ACC112 (cell line): ENCODE measurements around the gene GTPBP1.

Experiments used
- H2AFZ ChIP-seq: fragments of 200-600 bp; sonication (generic); one replicate; pipeline ENCODE4 v1.6.0; 2017; ENCODE audit warnings: antibody characterized with exemption, low read length; ENCODE audit not compliant: unreplicated experiment
- H3K27ac ChIP-seq: fragments of 200-600 bp; sonication (generic); 2 replicates; pipeline ENCODE4 v1.5.1; 2014; ENCODE audit warnings: low read depth, mild to moderate bottlenecking, antibody characterized with exemption, low read length, moderate library complexity
- H3K27me3 ChIP-seq: fragments of 200-600 bp; sonication (generic); 2 replicates; pipeline ENCODE4 v1.6.1; 2014; ENCODE audit warnings: mild to moderate bottlenecking, antibody characterized with exemption, low read length, moderate library complexity, mixed read lengths; ENCODE audit not compliant: insufficient read depth
- H3K36me3 ChIP-seq: fragments of 200-600 bp; sonication (generic); 2 replicates; pipeline ENCODE4 v1.6.1; 2016; ENCODE audit warnings: mild to moderate bottlenecking, antibody characterized with exemption, low read length, moderate library complexity, mixed read lengths; ENCODE audit not compliant: insufficient read depth
- H3K4me1 ChIP-seq: fragments of 200-600 bp; sonication (generic); one replicate; pipeline ENCODE4 v1.6.1; 2016; ENCODE audit warnings: low read length, mixed read lengths; ENCODE audit not compliant: insufficient read depth, unreplicated experiment, control insufficient read depth
- H3K4me3 ChIP-seq: fragments of 200-600 bp; sonication (generic); 2 replicates; pipeline ENCODE4 v1.5.1; 2014; ENCODE audit warnings: mild to moderate bottlenecking, low read depth, low read length
- H3K79me2 ChIP-seq: fragments of 200-600 bp; sonication (generic); one replicate; pipeline ENCODE4 v1.6.0; 2016; ENCODE audit warnings: low read length; ENCODE audit not compliant: control insufficient read depth, unreplicated experiment, insufficient read depth

Gene GTPBP1

GRCh38 chr22:38740754-38741153, 35.0 kb downstream of the GTPBP1 start:
- no peak overlapping the region for H2AFZ ChIP-seq
- H3K4me1 ChIP-seq: no peaks in the 10 kb centered on the region
- H3K36me3 ChIP-seq: no peaks in the 10 kb centered on the region
- H3K27me3 ChIP-seq: no peaks in the 10 kb centered on the region
- no peak overlapping the region for H3K4me3 ChIP-seq
- H3K27ac ChIP-seq: no peak overlapping the region
- no peaks in the 10 kb centered on the region for H3K79me2 ChIP-seq

- no peak overlapping the region for H3K27ac ChIP-seq
- no peaks in the 10 kb centered on the region for H3K36me3 ChIP-seq
- no peaks in the 10 kb centered on the region for H3K27me3 ChIP-seq
- no peaks in the 10 kb centered on the region for H3K79me2 ChIP-seq
- H3K4me3 ChIP-seq: no peak overlapping the region
- no peaks in the 10 kb centered on the region for H3K4me1 ChIP-seq
- no peak overlapping the region for H2AFZ ChIP-seq
These were observed 35.4 kb downstream of the GTPBP1 start for GRCh38 chr22:38741166-38741565.

- no peaks in the 10 kb centered on the region for H3K36me3 ChIP-seq
- no peaks in the 10 kb centered on the region for H3K4me1 ChIP-seq
- H2AFZ ChIP-seq: no peak overlapping the region
- no peak overlapping the region for H3K27ac ChIP-seq
- no peaks in the 10 kb centered on the region for H3K79me2 ChIP-seq
- H3K4me3 ChIP-seq: no peak overlapping the region
- H3K27me3 ChIP-seq: no peaks in the 10 kb centered on the region
These were observed 35.8 kb downstream of the GTPBP1 start for GRCh38 chr22:38741576-38741975.

GRCh38 chr22:38742176-38742942, 36.6 kb downstream of the GTPBP1 start:
- no peaks in the 10 kb centered on the region for H3K36me3 ChIP-seq
- H2AFZ ChIP-seq: no peak overlapping the region
- no peaks in the 10 kb centered on the region for H3K27me3 ChIP-seq
- no peaks in the 10 kb centered on the region for H3K79me2 ChIP-seq
- no peaks in the 10 kb centered on the region for H3K4me1 ChIP-seq
- H3K4me3 ChIP-seq: no peak overlapping the region
- no peak overlapping the region for H3K27ac ChIP-seq

- H3K4me3 ChIP-seq: no peak overlapping the region
- H3K36me3 ChIP-seq: no peaks in the 10 kb centered on the region
These were observed 39.2 kb downstream of the GTPBP1 start for GRCh38 chr22:38744981-38745380.

GRCh38 chr22:38745676-38746460, 40.1 kb downstream of the GTPBP1 start:
- H3K36me3 ChIP-seq: no peaks in the 10 kb centered on the region
- no peak overlapping the region for H3K4me3 ChIP-seq
- no peak overlapping the region for H3K27ac ChIP-seq
- H2AFZ ChIP-seq: no peak overlapping the region
- H3K79me2 ChIP-seq: no peaks in the 10 kb centered on the region
- no peaks in the 10 kb centered on the region for H3K4me1 ChIP-seq
- no peaks in the 10 kb centered on the region for H3K27me3 ChIP-seq

More at GRCh38 chr22:38744981-38745380, 39.2 kb downstream of the GTPBP1 start:
- Histone ChIP-seq H3K4me1 (no peaks in the 10 kb centered on the region), H3K27me3 (no peaks in the 10 kb centered on the region), H3K27ac (no peak overlapping the region), H2AFZ (no peak overlapping the region), H3K79me2 (no peaks in the 10 kb centered on the region)

- Histone ChIP-seq H3K4me1 (peaks cover 1% of the 10 kb centered on the region), H3K36me3 (no peaks in the 10 kb centered on the region), H3K4me3 (no peak overlapping the region), H3K79me2 (peaks cover 2% of the 10 kb centered on the region), H3K27me3 (no peaks in the 10 kb centered on the region), H2AFZ (no peak overlapping the region), H3K27ac (no peak overlapping the region)
These were observed 42.9 kb downstream of the GTPBP1 start for GRCh38 chr22:38748487-38749136.

GRCh38 chr22:38750104-38750503, 44.4 kb downstream of the GTPBP1 start:
- Histone ChIP-seq H3K36me3 (no peaks in the 10 kb centered on the region), H3K79me2 (peaks cover 10% of the 10 kb centered on the region)

GRCh38 chr22:38750638-38751037, 44.9 kb downstream of the GTPBP1 start:
- no peaks in the 10 kb centered on the region for H3K27me3 ChIP-seq
- peaks cover 8% of the 10 kb centered on the region for H3K4me1 ChIP-seq
- no peak overlapping the region for H2AFZ ChIP-seq
- peaks cover 10% of the 10 kb centered on the region for H3K79me2 ChIP-seq
- no peak overlapping the region for H3K27ac ChIP-seq
- no peak overlapping the region for H3K4me3 ChIP-seq
- no peaks in the 10 kb centered on the region for H3K36me3 ChIP-seq

More at GRCh38 chr22:38750104-38750503, 44.4 kb downstream of the GTPBP1 start:
- Histone ChIP-seq H3K27me3 (no peaks in the 10 kb centered on the region), H3K4me1 (peaks cover 8% of the 10 kb centered on the region), H2AFZ (no peak overlapping the region), H3K4me3 (no peak overlapping the region), H3K27ac (no peak overlapping the region)

- H3K4me1 ChIP-seq: peaks cover 8% of the 10 kb centered on the region
- H3K36me3 ChIP-seq: no peaks in the 10 kb centered on the region
- no peak overlapping the region for H3K27ac ChIP-seq
- no peak overlapping the region for H2AFZ ChIP-seq
- no peak overlapping the region for H3K4me3 ChIP-seq
- peaks cover 10% of the 10 kb centered on the region for H3K79me2 ChIP-seq
- no peaks in the 10 kb centered on the region for H3K27me3 ChIP-seq
These were observed 45.3 kb downstream of the GTPBP1 start for GRCh38 chr22:38751066-38751421.
